Fibroblast of gingiva (primary cell): ENCODE measurements around the gene RAP1A.

Source experiments
- DNase-seq: peaks from one replicate; pipeline ENCODE4 v3.0.0-alpha.2; 2011; ENCODE audit warnings: low read depth

RAP1A gene

DNA sequence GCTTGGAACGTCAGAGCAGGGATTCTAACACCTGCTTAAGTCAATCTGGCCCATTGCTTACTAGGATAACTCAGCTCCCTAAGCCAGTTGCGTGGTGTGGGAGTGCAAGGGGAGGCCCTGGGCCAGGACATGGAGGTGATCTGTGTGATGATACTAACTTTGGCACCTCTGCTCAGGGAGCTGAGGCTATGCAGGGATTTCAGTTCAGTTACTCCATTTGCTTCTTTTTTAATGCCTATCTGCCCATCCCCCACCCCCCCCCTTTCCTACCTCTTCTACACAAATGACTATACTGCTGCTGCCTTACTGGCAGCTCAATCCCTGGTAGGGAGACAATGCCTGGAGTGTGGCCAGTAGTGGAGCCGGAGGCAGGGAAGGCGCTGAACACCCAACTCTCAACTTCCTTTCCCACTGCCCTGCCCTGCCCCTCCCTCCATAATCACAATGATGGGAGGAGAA is 100.1 kb downstream of the RAP1A start:
- no peak for DNase-seq

DNA sequence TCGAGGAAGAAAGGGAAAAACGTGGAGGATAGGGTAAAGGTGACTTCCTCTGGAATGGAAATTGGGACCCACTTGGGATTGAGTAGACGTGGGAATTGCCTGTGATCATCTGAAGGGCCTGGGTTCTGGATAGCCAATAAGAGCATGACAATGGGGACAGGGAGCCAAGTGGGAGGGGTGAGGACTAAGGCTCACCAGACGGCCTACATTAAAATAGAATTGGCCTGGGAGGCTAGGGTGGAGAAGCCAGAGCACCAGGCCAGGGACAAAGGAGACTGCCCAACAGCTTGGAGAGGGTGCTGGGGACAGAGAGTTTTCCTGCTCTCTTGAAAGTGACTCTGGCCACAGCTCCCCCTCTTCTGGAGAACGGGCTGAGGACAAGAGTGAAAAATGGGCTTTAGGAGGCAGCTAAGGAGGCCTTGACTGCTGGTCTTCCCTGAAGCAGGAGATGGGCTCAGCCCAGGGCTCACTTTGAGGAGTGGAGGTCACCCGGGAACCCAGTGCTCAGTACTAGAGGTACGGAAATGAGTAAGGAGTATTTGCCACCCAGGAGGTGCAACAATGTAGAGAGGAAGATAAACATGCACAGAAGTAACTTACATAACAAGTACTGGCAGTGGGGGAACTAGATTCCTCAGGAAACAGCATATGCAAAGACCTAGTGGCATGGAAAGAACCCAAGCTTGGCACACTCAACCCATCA is 100.8 kb downstream of the RAP1A start:
- DNase-seq: no peak

- no peak for DNase-seq
Measured at GRCh38 chr1:111720977-111721786, 101.6 kb downstream of the RAP1A start.

DNA sequence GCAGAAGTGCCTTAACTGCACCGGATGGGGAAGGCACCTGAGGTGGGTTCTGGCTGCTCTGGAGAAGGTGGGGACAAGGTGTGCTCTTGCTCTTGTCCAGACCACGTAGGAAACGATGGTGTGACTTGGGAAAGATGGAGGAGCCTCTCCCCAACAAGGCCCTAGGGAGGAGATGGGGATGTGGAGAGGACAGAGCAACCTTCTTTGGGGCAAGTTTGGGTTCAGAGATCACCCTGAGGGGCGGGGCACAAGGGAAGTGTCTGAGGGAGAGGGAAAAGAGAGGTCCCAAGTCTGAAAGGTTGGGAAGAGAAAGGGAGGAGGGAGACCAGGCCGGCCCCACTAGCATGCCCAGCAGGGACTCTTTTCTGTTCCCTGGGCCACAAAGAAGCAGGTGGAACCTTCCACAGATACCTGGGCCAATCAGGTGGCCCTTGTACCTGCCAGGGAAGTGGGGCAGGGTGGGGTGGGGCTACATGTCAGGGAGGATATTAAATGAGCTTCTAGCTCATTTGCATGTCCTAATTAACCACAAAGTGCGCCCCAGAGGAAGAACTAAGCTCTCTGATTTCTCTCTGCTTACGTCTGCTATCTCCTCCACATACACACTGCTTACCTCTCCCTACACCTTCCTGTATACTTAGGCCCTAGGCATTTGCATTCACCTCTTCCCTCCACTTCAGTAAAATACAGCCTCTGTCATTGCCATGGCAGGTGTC is 103.7 kb downstream of the RAP1A start:
- no peak for DNase-seq

DNA sequence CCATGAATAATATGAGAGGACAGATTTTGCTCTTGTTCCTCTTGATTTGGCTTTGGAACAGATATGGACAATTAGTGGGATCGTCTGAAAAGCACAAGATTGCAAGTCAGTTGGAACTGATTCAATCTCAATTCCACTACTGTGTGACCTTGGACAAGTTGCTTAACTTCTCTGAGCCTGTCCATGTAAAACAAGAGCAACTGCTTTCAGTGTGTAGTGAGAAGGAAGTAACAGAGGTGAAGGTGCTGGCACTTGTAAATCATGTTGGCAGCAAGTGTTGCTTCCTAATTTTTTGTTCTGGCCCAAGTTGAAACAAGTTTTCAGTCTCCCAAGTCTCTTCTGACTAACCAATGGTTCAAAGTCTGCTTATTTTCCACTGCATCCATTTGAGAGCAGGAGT is 104.3 kb downstream of the RAP1A start:
- DNase-seq: no peak

DNA sequence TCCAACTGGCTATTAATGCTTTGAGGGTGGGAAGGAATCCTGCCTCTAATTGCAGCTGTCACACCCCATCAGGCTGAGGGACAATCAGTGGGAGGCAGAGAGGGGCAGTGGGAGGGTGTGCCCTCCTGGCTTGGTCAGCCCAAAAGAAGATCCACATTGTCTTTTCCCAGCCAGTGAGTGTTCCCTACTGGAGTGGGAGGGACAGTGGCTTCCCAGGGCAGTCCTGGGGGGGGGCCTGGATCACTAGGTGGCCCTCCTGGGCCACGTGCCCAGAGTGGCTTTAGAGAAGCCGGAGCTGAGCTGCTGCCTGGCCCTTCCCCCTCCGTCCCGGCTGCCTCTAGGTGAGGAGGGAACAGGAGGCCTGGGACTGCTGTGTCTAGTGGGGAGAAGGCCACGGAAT is 105.6 kb downstream of the RAP1A start:
- DNase-seq: no peak

DNA sequence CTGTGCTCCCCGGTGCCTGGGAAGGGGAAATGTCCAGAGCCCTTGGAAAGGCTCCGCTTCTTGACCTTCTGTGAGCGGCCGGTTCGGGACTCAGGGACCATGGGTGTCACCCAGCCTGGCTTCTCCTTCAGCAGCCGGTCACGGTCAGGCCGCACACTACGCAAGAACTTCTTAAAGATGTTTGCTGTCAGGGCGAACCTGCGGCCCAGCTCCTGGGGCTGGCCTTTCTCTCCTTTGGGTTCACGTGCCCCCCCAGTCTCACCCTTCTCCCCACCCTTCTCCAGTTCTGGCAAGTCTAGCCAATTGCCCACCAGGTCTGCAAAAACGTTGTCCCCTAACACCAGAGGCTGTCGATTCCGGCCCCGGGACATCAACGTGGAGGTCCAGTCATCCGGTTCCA is 107.5 kb downstream of the RAP1A start:
- DNase-seq: no peak

- DNase-seq: no peak
Measured at GRCh38 chr1:111729271-111729921, 109.8 kb downstream of the RAP1A start.

- DNase-seq: no peak
Measured at GRCh38 chr1:111729946-111730681, 110.5 kb downstream of the RAP1A start.

GRCh38 chr1:111730706-111731105 is 111.1 kb downstream of the RAP1A start:
- no peak for DNase-seq

- DNase-seq: no peak
Measured at GRCh38 chr1:111731956-111732355, 112.4 kb downstream of the RAP1A start.

DNA sequence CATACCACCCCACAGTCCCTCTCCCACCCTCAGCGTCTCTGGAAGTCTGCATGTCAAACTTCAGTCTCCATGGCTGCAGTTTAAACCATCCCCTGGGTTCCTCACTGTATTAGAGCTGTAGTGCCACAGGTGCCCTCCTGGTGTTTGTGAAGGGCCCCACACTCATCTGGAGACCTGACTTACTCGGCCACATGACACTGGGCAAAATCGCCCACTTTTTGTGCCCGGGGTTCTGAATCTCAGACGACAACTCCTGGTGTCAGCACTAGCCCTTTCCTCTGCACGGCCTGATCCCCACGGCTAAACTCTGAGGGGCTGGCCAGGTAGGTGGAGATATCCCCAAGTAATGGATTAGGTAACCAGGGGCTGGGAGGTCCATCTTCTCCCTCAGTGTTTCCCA is 113.1 kb downstream of the RAP1A start:
- DNase-seq: no peak

DNA sequence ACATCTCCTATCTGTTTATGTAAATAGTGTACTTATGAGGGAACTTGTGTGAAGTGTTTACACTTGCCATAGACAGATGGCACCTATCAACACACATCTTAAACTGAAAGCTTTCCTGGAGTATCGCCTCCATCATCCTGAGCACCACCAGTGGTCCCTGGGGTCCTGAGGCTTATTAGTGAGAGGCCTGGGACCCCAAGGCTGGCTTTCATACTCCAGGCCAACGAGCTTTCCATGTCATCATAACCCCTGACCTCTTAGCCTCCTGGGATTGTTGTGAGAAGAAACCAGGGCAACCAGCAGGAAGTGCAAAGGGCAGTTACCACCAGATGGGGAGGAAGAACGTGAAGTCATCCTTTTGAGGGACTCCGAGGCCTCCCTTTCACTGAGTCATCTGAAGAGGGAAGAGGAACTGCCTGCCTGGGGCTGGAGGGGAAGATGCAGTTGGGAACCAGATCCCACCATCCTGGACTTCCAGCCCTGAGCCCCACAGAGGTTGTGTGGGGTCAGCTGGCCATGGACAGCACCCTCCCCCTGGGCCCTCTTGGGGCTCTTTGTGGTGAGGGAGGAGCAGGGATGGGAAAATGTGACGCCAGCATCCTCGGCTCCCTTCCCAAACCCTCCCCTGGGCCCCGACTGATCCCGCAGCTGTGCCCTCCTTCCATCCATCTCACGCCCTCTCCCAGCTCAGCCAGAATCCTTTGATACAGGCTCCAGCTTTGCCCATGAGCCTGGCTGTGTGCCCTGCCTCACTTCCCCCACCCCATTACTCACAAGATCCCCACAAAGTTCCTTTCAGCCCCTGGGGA is 113.8 kb downstream of the RAP1A start:
- peak; percentile 94 for DNase-seq

DNA sequence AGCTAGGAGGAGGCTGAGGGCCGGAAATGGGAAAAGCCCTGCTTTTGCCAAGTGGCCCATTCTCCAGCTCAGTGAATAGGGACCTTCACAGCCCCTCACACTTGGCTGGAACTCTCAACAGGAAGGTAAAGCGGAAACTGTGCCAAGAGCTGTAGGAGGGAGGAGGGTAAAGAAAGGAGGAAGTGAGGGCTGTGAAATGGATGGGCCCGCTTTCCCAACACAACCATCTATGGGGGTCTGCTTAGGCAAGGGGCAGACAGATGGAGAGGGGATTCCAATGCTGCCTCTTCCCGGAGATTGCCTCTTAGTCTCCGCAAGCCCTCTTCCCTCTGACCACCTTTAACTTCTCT is 114.4 kb downstream of the RAP1A start:
- no peak for DNase-seq

DNA sequence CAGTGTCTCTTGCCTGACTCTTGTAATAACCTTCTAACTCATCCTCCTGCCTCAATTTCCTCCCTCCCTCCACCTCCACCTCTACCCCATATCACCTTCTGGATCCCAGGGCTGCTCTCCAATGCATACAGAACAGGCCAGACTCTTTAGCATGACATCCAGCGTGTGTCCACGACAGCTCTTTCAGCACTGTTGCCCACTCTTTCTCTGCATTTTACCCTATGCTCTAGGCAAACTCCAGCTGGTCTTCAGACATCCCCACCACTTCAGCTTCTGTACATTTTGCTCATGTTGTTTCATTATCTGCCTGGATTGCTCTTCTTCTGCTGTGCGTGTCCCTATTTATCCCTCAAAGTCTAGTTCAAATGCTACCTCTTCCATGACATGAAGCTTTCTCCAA is 114.8 kb downstream of the RAP1A start:
- no peak for DNase-seq

DNA sequence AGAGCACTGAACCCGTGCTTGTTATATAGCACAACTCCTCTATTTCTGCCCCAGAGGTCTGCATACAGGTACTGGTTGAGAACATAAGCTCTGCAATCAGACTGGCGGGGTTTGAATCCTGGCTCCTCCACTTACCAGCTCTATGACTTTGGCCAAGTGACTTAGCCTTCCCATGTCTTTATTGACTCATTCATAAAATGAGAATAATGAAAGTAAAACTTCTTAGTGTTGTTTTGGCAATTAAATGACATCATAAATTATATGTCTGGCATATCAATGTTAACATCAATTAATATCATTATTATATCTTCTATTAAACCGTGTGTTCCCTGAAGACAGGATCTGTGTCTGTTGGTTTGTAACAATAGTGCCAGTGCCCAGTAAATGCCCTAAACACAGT is 115.3 kb downstream of the RAP1A start:
- no peak for DNase-seq

GRCh38 chr1:111735321-111735720 is 115.7 kb downstream of the RAP1A start:
- DNase-seq: no peak

- DNase-seq: no peak
Measured at GRCh38 chr1:111735858-111736544, 116.4 kb downstream of the RAP1A start.

DNA sequence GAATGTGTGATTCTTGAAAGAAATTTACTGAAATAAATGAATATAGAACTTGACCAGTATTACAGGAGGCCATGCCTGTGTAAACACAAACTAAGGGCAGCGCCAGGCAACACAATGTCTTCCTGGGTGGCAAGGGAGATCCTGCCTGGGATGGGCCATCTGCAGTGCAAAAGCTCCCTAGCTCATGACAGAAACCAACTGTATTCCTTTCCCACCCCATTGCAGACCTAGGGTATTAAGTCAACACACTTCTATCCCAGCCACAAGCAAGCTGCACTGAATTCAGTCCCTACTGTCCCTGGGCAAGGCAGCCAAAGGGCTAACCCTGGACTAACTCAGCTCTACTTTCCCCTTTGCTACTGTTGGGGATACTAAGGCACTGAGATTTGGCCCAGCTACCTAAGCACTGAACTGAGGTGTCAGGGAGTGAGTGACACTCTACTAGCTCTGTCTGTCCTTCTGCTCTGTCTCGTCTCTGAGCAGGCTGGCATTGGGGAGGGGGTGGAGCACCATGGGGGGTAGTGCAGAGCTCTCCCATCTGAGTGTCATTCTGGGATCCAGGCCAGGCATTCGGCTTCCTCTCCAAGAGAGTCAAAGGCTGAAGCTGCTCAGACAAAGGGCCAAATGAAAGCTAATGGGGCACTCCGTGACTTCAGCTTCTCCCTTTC is 117.1 kb downstream of the RAP1A start:
- peak; percentile 44 for DNase-seq
